Liver (tissue), 9 donors: ENCODE measurements around the gene EBP. TPM values are rescaled to one million over a fixed set of nuclear protein-coding genes. Genes with fewer than 3 reads are reported as not detected.

Experiments used
- DNase-seq: peaks from one replicate; pipeline ENCODE4 v3.0.0-alpha.2; 2017; ENCODE audit warnings: low spot score
- H3K27ac ChIP-seq, 2 donors: one replicate each; pipeline ENCODE4 v1.7.0; 2013; ENCODE audit warnings: inconsistent platforms in 2 of 2, low read length in 2 of 2, control low read depth in 1 of 2, low read depth in 1 of 2, mild to moderate bottlenecking in 1 of 2
- H3K27me3 ChIP-seq, 4 donors: one replicate each; pipeline versions ENCODE4 v1.6.1 to v1.7.0; 2013; ENCODE audit warnings: low read length in 3 of 4, inconsistent platforms in 1 of 4, mild to moderate bottlenecking in 1 of 4, moderate library complexity in 1 of 4; ENCODE audit not compliant: control insufficient read depth in 4 of 4, insufficient read depth in 4 of 4
- H3K36me3 ChIP-seq, 4 donors: one replicate each; pipeline versions ENCODE4 v1.6.1 to v1.7.0; 2013; ENCODE audit warnings: low read length in 3 of 4, mild to moderate bottlenecking in 3 of 4, low read depth in 1 of 4, moderate library complexity in 1 of 4; ENCODE audit not compliant: control insufficient read depth in 4 of 4, insufficient read depth in 3 of 4
- H3K4me1 ChIP-seq, 4 donors: one replicate each; pipeline versions ENCODE4 v1.6.1 to v1.7.0; 2013; ENCODE audit warnings: low read length in 3 of 4, mild to moderate bottlenecking in 3 of 4, moderate library complexity in 1 of 4; ENCODE audit not compliant: control insufficient read depth in 4 of 4, insufficient read depth in 4 of 4
- H3K4me3 ChIP-seq, 3 donors: one replicate each; pipeline versions ENCODE4 v1.6.1 to v1.7.0; 2013; ENCODE audit warnings: low read length in 3 of 3, control low read depth in 1 of 3, low read depth in 1 of 3, mild to moderate bottlenecking in 1 of 3
- H3K9ac ChIP-seq, 2 donors: one replicate each; pipeline ENCODE4 v1.7.0; 2013; ENCODE audit warnings: low read length in 2 of 2, mild to moderate bottlenecking in 2 of 2, moderate library complexity in 2 of 2, control low read depth in 1 of 2, low read depth in 1 of 2
- H3K9me3 ChIP-seq, 4 donors: one replicate each; pipeline versions ENCODE4 v1.6.1 to v1.7.0; 2013; ENCODE audit warnings: low read length in 3 of 4; ENCODE audit not compliant: control insufficient read depth in 4 of 4
- ATF3 ChIP-seq: IDR thresholded peaks from 2 replicates; pipeline ENCODE4 v1.6.1; 2016; ENCODE audit warnings: antibody characterized with exemption
- CTCF ChIP-seq: fragments of 150-350 bp; IDR thresholded peaks from 2 replicates; pipeline ENCODE4 v1.5.1; 2017; ENCODE audit warnings: improper control_type of control experiment, low read depth, low read length; ENCODE audit not compliant: missing input control
- EGR1 ChIP-seq, 2 donors: IDR thresholded peaks; 2 replicates each; pipeline ENCODE4 v1.6.1; 2016 to 2018; ENCODE audit warnings: antibody characterized with exemption in 2 of 2, low read depth in 2 of 2
- FOXA1 ChIP-seq: IDR thresholded peaks from 2 replicates; pipeline ENCODE4 v1.6.1; 2016; ENCODE audit warnings: antibody characterized with exemption
- GABPA ChIP-seq, 2 donors: IDR thresholded peaks in 1 of 2; conservative IDR thresholded peaks in 1 of 2; 2 replicates each; pipeline ENCODE4 v1.6.1; 2016; ENCODE audit warnings: antibody characterized with exemption in 2 of 2, mild to moderate bottlenecking in 1 of 2, moderate library complexity in 1 of 2
- HNF4G ChIP-seq: IDR thresholded peaks from 2 replicates; pipeline ENCODE4 v1.6.1; 2016; ENCODE audit warnings: antibody characterized with exemption
- MAX ChIP-seq: IDR thresholded peaks from 2 replicates; pipeline ENCODE4 v1.6.1; 2016; ENCODE audit warnings: antibody characterized with exemption
- NR2F2 ChIP-seq: IDR thresholded peaks from 2 replicates; pipeline ENCODE4 v1.6.1; 2016; ENCODE audit warnings: antibody characterized with exemption
- RAD21 ChIP-seq, 2 donors: IDR thresholded peaks; 2 replicates each; pipeline ENCODE4 v1.6.1; 2016; ENCODE audit warnings: antibody characterized with exemption in 2 of 2, mild to moderate bottlenecking in 2 of 2
- RXRA ChIP-seq, 2 donors: IDR thresholded peaks; 2 replicates each; pipeline ENCODE4 v1.6.1; 2017 to 2018; ENCODE audit warnings: antibody characterized with exemption in 2 of 2, mild to moderate bottlenecking in 1 of 2
- SP1 ChIP-seq: IDR thresholded peaks from 2 replicates; pipeline ENCODE4 v1.6.1; 2018; ENCODE audit warnings: antibody characterized with exemption, mild to moderate bottlenecking
- TAF1 ChIP-seq: conservative IDR thresholded peaks from 2 replicates; pipeline ENCODE4 v1.6.1; 2016; ENCODE audit warnings: antibody characterized with exemption, mild to moderate bottlenecking
- YY1 ChIP-seq: IDR thresholded peaks from 2 replicates; pipeline ENCODE4 v1.6.1; 2016; ENCODE audit warnings: antibody characterized with exemption, mild to moderate bottlenecking
- ZBTB33 ChIP-seq: IDR thresholded peaks from 2 replicates; pipeline ENCODE4 v1.6.1; 2016; ENCODE audit warnings: antibody characterized with exemption
- WGBS: extraction: QIAGEN DNeasy Blood & Tissue Kit; methylation state at CpG from one replicate; pipeline ENCODE4 v1.1.7; 2013; 5-methylcytosine and 5-hydroxymethylcytosine counted together
- polyA plus RNA-seq, 2 donors: library from polyadenylated mRNA; stranded (reverse) in 1 of 2; unstranded in 1 of 2; fragments of 200-250 nt in 1 of 2; fragments of >200 nt in 1 of 2; fragmentation: Nextera tagmentation in 1 of 2; extraction: Ambion mirVana in 1 of 2; gene quantifications; one replicate each; pipeline versions ENCODE4 v1.2.1 to v1.2.3, GENCODE V29; 2013 to 2015
- total RNA-seq, 2 donors: library from RNA; depleted of rRNA; stranded (reverse); fragments of >200 nt; gene quantifications; one replicate each; pipeline ENCODE4 v1.2.3, GENCODE V29; 2014
- donor health status: healthy.
- donor health status: healthy.
- donor health status: healthy.
- donor health status: healthy.
- donor health status: healthy.

Gene EBP
- total and polyA plus RNA-seq, 4 donors: 304 to 474 (median 369) TPM

GRCh38 chrX:48480583-48480982, 41.0 kb upstream of the EBP start:
- H3K4me1 ChIP-seq: peaks cover 0 to 2% (median 0%) of the 10 kb centered on the region in 4 donors
- H3K9me3 ChIP-seq: no peaks in the 10 kb centered on the region
- H3K36me3 ChIP-seq: peaks cover 7 to 18% (median 7%) of the 10 kb centered on the region in 4 donors
- H3K27me3 ChIP-seq: no peaks in the 10 kb centered on the region
- H3K27ac ChIP-seq: no peak overlapping the region
- H3K4me3 ChIP-seq: no peak overlapping the region
- no peak overlapping the region for H3K9ac ChIP-seq
- TF ChIP-seq ATF3 (no peak), YY1 (no peak), HNF4G (no peak), RAD21 (IDR thresholded peaks at IDR 0.05) (no peak), EGR1 (IDR thresholded peaks at IDR 0.05; ENCODE audit: low read depth in 2 of 2) (no peak)
- WGBS: 95% methylated on average over 3 of the region's 3 CpGs
- no peak for DNase-seq

GRCh38 chrX:48482526-48482925, 39.1 kb upstream of the EBP start:
- Histone ChIP-seq H3K4me1 (no peaks in the 10 kb centered on the region), H3K27ac (no peak overlapping the region), H3K4me3 (no peak overlapping the region), H3K27me3 (no peaks in the 10 kb centered on the region), H3K36me3 (peaks cover 7 to 18% (median 8%) of the 10 kb centered on the region in 4 donors), H3K9ac (no peak overlapping the region), H3K9me3 (no peaks in the 10 kb centered on the region)
- WGBS: 95% methylated on average over 7 of the region's 7 CpGs
- TF ChIP-seq GABPA (IDR thresholded peaks at IDR 0.05 in 1 of 2, conservative IDR thresholded peaks at IDR 0.05 in 1 of 2) (no peak), FOXA1 (no peak), EGR1 (IDR thresholded peaks at IDR 0.05; ENCODE audit: low read depth in 2 of 2) (no peak), ZBTB33 (no peak), ATF3 (no peak), TAF1 (no peak), HNF4G (no peak), SP1 (no peak), RAD21 (IDR thresholded peaks at IDR 0.05) (no peak), CTCF (no peak), NR2F2 (no peak)
- no peak for DNase-seq

- 92% methylated on average over 10 of the region's 10 CpGs for WGBS
- no peak for DNase-seq
- Histone ChIP-seq H3K27me3 (peaks cover 0 to 2% (median 0%) of the 10 kb centered on the region in 4 donors), H3K4me1 (no peaks in the 10 kb centered on the region), H3K9me3 (no peaks in the 10 kb centered on the region), H3K9ac (no peak overlapping the region), H3K27ac (no peak overlapping the region), H3K36me3 (peaks cover 0 to 7% (median 4%) of the 10 kb centered on the region in 4 donors), H3K4me3 (no peak overlapping the region)
- no peak for TF ChIP-seq FOXA1
- TF ChIP-seq MAX: no peak
- no peak for TF ChIP-seq HNF4G
- TF ChIP-seq RAD21 (IDR thresholded peaks at IDR 0.05): no peak
- TF ChIP-seq EGR1 (IDR thresholded peaks at IDR 0.05; ENCODE audit: low read depth in 2 of 2): no peak
- no peak for TF ChIP-seq RXRA (IDR thresholded peaks at IDR 0.05)
- no peak for TF ChIP-seq TAF1
- no peak for TF ChIP-seq CTCF
- TF ChIP-seq NR2F2: no peak
- TF ChIP-seq YY1: no peak
These were observed 34.2 kb upstream of the EBP start for GRCh38 chrX:48487362-48487798.
